Measurements from ENCODE around the gene ZNF19.

DNA sequence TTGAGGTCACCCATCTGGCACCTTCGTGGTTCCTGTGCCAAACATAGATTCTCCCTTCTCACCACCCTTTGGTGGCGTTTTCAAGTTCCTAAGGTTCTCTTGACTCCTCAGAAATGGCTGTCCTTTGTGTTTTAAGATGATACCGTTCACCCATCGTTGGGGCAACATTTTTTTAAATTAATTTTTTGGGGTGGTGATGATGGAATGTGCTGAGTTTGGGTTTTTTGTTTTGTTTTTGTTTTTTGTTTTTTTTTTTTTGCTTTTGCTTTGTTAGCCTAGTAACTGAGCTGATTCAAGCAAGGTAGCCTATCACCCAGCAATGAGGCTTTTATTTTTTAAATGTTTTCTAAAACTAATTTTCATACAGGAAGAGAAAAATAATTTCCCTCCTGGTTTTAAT, 39.7 kb upstream of the ZNF19 start:
- no peak for TF ChIP-seq POLR2A (IDR thresholded peaks at IDR 0.05; ENCODE audit: borderline replicate concordance, extremely low read depth, insufficient read depth, insufficient read length)
- no peak for TF ChIP-seq CTCF (IDR thresholded peaks at IDR 0.05 in 2 of 3, conservative IDR thresholded peaks at IDR 0.05 in 1 of 3; ENCODE audit: borderline replicate concordance in 1 of 3, insufficient read depth in 1 of 3, low read depth in 2 of 3, low read length in 2 of 3)
- no peak for TF ChIP-seq JUND (IDR thresholded peaks at IDR 0.05)
- TF ChIP-seq YY1 (IDR thresholded peaks at IDR 0.05; ENCODE audit: extremely low read depth, insufficient replicate concordance, low read depth, low read length), result no peak
- TF ChIP-seq ATF3 (IDR thresholded peaks at IDR 0.05), result no peak
- no peak for TF ChIP-seq EZH2 (IDR thresholded peaks at IDR 0.05)
- no peak for TF ChIP-seq EGR1 (IDR thresholded peaks at IDR 0.05; ENCODE audit: low read depth)
